ENCODE results near the gene NEDD8.

NEDD8 gene

GRCh38 chr14:24262821-24263733, 30.9 kb upstream of the NEDD8 start, which contains the start of gene TGM1:
Gene TGM1, minus strand, starts transcription at chr14:24263177. Its CDS starts 825 bp downstream, at chr14:24262352.
- DNase-seq, result no peak

DNA sequence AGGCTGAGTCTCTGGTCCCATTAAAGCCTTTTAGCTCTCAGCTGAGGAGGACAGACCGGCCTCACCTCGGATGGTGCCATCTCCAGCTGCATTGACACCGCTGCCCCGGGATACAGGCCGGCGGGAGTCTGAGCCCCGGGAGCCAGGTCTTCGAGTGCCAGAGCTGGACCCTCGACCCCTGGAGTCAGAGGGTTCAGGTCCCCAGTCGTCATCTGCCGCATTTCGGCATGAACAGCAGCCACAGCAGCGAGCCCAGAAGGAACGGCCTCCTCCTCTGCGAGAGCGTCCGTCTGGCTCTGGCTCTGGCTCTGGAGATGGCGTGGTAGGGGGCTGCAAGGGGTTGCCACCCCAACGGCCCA, 29.8 kb upstream of the NEDD8 start:
- DNase-seq, result no peak

DNA sequence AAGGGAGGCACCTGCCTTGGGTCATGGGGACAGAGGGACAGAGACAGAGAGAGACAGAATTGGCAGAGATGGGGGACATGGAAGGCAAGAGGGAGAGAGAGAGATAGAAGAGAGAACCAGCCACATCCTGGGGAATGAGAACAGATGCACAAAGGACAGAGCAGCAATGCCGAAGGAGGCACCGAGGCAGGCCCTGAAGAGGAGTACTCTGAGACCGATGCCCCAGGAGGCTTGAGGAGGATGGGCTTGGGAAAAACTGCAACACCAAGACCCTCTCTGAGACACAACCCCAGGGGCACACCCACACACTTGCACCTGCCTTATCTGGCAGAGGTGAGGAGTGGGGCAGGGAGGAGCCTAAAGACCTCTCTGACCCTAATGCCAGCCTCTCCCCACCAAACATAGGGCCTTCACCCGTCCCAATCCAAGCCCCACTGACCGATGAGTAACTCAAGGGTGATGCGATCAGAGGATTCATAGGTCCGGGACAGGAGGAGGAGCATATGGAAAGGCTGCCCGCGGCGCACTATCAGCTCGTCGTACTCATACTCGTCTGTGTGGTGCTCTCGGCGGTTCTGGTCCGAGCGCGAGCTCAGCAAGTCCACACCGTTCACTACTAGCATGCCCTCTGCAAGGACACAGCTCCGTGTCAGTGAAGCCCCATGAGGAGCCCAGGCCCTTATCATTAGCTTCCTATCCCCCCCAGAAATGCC, 29.2 kb upstream of the NEDD8 start:
- no peak for DNase-seq

DNA sequence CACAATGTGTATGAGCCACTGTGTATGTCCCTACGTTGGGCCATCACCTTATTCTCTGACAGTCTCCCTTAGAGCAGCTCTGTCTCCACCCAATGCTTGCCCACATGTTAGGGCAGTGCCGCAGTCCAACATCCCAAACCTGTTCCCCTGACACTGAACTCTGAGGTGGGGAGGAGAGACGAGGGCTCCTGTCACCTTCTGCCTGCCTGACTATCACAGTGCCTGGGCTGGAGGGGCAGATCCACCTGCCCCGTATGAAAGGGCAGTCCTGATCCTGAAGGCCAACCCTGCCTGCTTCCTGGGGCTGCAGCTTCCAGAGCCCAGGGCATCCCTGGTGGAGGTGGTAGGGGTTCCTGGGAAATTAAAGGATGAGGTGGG, 28.6 kb upstream of the NEDD8 start:
- DNase-seq, result no peak

DNA sequence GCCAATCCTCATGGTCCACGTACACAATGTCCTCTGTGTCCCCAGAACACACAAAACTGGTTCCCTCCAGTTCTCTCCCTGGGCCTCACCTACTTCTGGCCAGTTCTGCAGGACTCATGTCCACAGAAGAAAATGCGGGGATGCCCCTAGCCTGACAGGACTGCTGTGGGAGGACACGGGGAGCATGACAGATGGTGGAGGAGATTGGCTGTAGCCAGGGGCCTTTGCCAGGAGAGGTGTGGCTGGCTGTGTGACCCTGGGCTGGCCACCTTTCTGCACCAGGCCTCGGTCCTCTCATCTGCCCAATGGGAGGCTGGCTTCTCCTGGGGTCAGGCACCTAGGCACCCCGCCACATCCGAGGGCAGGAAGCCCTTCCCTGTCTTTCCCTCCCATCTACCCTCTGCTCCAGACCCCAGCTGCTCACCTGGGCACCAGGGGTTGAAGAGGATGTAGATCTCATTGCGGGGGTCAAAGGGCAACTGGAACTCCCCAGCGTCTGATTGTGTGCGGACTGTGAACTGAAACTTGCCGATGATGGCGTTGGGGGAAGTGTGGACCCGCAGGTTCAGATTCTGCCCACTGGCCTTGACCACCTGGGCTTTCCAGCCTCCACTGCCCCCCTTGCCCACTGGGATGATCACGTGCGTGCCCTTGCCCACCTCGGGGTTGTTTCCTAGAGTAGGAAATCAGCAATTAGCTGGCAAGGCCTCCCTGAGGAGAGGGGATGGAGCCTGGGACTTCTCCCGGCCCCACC, 28.0 kb upstream of the NEDD8 start:
- DNase-seq, result no peak

DNA sequence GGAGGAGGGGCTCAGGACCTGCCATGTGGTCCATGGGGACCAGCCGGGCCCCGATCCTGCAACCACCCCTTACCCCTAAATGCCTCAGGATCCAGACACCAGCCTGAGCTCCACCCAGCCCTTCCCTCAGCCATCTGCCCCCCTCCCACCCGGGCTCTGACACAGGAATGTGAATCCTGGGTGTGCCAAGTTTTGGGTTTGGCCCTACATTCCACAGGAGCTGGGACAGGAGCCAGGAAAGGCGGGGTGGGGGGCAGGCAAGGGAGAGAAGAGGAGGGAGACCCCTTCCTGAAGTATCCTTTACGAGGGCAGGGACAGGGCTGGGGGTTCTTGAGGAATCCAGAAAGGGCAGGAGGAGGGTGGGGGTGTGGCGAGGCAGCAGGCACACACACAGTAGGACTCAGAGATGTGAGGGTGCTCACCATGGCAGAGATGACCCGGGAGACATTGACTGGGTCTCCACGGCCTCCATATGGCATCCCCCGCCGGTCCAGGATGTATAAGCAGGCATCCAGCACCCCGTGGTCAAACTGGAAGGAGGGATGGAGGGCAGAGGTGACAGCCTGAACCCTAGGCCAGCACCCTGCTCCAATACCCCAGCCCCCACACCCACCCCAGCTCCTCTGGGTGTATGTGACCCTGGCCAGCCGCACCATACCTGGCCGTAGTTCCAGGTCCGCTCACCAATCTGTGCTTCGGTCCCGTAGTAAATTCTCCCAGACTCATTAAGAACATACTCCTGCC, 27.3 kb upstream of the NEDD8 start:
- DNase-seq, result no peak

- no peak for DNase-seq
These were observed 26.5 kb upstream of the NEDD8 start for GRCh38 chr14:24258548-24259265.

GRCh38 chr14:24258119-24258518, 26.0 kb upstream of the NEDD8 start:
- DNase-seq, result no peak

GRCh38 chr14:24256960-24257359, 24.8 kb upstream of the NEDD8 start:
- DNase-seq, result no peak

- no peak for DNase-seq
These were observed 24.0 kb upstream of the NEDD8 start for GRCh38 chr14:24255931-24256711.

GRCh38 chr14:24255438-24255837, 23.3 kb upstream of the NEDD8 start:
- no peak for DNase-seq

DNA sequence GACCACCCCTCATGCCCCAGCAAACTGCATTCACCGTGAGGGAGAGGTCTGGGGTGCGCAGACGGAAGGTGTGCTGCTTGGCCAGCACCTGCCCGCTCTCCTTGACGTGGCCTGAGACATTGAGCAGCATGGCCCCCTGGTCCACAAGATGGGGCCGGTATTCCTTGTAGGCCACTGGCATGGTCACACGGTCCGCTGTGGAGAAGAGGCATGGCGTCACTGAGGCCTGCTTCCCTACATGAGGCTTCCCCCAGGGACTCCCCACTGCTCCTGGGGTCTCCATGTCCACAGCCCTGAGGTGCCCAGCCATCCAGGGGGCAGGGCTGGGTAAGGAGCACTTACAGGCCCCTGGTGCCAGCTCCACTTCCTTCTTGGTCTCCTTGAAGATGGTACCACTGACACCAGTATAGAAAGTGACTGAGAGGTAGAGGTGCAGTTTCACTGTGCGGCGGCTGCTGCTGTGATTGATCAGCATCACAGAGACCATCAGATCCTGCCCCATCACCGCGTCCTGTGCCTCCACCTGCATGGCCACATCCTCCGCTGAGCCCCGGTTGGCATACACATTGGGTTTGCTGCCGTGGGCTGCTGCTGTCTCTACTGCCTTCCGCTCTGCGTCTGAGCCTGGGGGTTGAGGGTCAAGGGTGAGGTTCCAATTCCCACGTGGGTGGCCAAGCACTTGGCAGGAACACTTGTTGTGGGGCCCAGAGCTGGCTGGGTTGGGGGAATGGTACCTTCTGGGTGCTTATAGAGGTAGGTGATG, 22.6 kb upstream of the NEDD8 start:
- no peak for DNase-seq

DNA sequence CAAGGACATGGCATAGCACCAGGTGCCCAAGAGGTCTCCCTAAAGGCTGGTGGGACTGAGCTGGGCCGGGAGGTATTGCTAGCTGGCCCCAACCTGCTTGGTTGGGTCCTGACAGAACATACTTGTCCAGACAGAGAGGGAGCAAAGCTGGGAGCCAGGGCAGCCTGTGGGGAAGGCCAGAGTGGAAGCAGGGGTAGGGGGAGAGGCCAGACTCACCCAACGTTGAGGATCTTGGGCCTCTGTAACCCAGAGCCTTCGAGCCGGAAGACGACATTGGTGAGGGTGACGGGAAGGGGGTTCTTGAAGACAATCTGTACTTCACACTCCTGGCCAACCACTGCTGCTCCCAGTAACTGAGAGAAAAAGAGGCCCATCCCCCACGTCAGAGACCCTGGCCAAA, 21.8 kb upstream of the NEDD8 start:
- no peak for DNase-seq

- no peak for DNase-seq
These were observed 20.3 kb upstream of the NEDD8 start for GRCh38 chr14:24252289-24253124.

- DNase-seq, result no peak
These were observed 19.7 kb upstream of the NEDD8 start for GRCh38 chr14:24251880-24252288.

DNA sequence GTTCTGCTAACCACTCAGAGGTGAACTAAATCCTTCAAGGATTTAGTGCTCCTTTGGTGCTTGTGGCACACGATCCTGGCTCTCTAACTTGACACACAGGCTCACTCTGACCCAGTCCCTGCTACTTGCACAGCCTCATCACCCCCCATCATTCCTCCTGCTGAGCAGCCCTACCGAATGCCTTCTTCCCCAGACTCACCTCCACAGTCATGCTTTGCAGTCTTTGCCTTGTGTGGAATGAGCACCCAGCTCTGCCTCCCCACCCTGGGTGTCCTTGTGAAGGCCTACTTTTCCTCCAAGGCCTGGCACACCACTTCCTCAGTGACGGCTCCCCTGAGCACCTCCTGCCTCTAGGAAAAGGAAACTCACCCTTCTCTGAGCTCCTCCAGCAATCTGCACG, 18.2 kb upstream of the NEDD8 start:
- no peak for DNase-seq

- DNase-seq, result no peak
These were observed 17.3 kb upstream of the NEDD8 start for GRCh38 chr14:24249230-24250021.

DNA sequence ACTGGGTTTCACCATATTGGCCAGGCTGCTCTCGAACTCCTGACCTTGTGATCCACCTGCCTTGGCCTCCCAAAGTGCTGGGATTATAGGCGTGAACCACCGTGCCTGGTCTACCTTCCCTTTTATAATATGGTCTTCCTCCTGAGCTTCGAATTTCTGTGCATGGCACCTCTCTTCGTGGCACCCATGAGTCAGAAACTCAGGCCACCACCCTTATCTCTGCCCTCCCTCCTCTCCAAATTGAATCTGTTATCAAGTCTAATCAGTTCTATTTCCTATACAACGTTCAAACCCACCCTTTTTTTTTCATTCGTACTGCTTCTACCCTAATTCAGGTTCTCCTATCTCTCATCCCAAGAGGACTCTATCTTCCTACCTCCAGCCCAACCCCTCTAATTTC, 15.3 kb upstream of the NEDD8 start:
- no peak for DNase-seq

DNA sequence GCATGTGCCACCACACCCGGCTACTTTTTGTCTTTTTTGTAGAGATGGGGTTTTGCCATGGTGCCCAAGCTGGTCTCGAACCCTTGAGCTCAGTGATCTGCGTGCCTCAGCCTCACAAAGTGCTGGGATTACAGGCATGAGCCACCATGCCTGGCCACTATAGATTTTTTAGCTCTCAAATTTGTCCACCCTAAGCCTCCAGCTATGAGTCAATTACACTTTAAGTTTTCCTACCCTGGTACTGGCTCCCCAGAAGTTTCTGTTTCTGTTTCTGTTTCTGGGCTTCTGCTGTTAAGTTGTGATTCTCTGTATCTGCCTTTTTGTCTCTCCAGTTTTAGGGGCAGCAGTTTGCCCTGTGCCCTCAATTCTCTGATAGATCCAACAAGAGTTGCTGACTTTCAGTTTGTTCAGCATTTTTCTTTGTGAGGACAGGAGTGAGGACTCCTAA, 14.6 kb upstream of the NEDD8 start:
- DNase-seq, result no peak
